Measurements from ENCODE around the gene ZSWIM1.
"Not testable (repeated sequence)": the region's sequence is repeated elsewhere in the genome, so short reads cannot be mapped to it uniquely, and the experiment has no call there.

The ZSWIM1 gene

GRCh38 chr20:45925821-45926506, 44.9 kb downstream of the ZSWIM1 start:
- DNase-seq (ENCODE audit: low read depth in 1 of 2, low spot score in 1 of 2) = no peak

- no peak for DNase-seq (ENCODE audit: low read depth in 1 of 2, low spot score in 1 of 2)
These were observed 45.7 kb downstream of the ZSWIM1 start for GRCh38 chr20:45926731-45927070.

DNA sequence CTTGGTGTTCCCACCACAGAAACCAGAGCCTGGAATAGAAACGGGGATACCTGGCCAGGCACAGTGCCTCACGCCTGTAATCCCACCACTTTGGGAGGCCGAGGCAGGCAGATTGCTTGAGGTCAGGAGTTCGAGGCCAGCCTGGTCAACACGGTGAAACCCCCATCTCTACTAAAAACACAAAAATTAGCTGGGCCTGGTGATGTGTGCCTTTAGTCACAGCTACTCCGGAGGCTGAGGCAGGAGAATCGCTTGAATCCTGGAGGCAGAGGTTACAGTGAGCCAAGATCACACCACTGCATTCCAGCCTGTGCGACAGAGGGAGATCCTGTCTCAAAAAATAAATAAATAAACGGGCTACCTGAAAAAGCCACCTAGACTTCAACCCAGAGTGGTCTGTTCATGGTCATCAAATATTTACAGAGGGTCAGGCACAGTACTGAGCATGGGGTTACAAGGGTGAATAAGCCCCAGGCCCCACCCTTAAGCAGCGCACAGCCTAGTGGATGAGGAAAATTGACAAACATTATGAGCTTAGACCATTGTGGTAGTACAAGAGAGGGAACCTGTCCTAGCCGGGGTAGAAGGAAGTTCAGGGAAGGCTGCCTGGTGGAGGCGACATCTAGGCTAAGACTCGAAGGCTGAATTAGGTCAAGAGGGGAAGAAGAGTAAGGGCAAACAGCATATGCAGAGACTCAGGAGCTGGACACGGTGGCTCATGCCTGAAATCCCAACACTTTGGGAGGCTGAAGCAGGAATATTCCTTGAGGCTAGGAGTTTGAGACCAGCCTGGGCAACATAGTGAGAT, 46.2 kb downstream of the ZSWIM1 start:
- no peak for DNase-seq (ENCODE audit: low read depth in 1 of 2, low spot score in 1 of 2)

GRCh38 chr20:45931680-45932079, 50.7 kb downstream of the ZSWIM1 start:
- not testable (repeated sequence) for DNase-seq (ENCODE audit: low read depth in 1 of 2, low spot score in 1 of 2)

- DNase-seq (ENCODE audit: low read depth in 1 of 2, low spot score in 1 of 2) = peak; percentile 26 to 32
These were observed 52.4 kb downstream of the ZSWIM1 start for GRCh38 chr20:45933266-45934045.

GRCh38 chr20:45934046-45934585, 53.1 kb downstream of the ZSWIM1 start:
- DNase-seq (ENCODE audit: low read depth in 1 of 2, low spot score in 1 of 2) = no peak

All from activated T-helper 1 cell treated with anti-CD3 and anti-CD28 coated beads, Interleukin-2, amount 50 U/mL, for 16 hours (primary cell).